SK-MEL-5 (cell line): ENCODE data around the gene FGF12. TPM values are rescaled to one million over a fixed set of nuclear protein-coding genes. Genes with fewer than 3 reads are reported as not detected.
"Not testable (repeated sequence)": the region's sequence is repeated elsewhere in the genome, so short reads cannot be mapped to it uniquely, and the experiment has no call there.

Experiments used
- DNase-seq: peaks from one replicate; pipeline ENCODE4 v3.0.0-alpha.2; 2016; ENCODE audit warnings: low read depth, low spot score
- in situ Hi-C: cut with HindIII; loops from 2 replicates; pipeline ENCODE4 v1.10.0; 2016; ENCODE audit warnings: low sequenced_read_pairs, high pct_unique_total_duplicates, low pct_unique_long_range_greater_than_20kb
- polyA plus RNA-seq, 2 experiments: library from polyadenylated mRNA; depleted of rRNA; stranded (reverse); fragments of >200 nt; gene quantifications; 2 replicates each; pipeline ENCODE4 v1.2.3, GENCODE V29; 2015
- total RNA-seq: library from RNA; depleted of rRNA; stranded (reverse); fragments of >200 nt; shearing (Covaris generic); gene quantifications from 2 replicates; pipeline ENCODE4 v1.2.3, GENCODE V29; 2014; rRNA removed

The FGF12 gene
- total RNA-seq = 21.8 and 32.5 TPM in 2 replicates
- polyA plus RNA-seq (2015; cell fraction: cytosol; rRNA removed) = 5.5 and 5.8 TPM in 2 replicates
- 0.53 and 3.1 TPM in 2 replicates for polyA plus RNA-seq (2015; cell fraction: nucleus; rRNA removed)

DNA sequence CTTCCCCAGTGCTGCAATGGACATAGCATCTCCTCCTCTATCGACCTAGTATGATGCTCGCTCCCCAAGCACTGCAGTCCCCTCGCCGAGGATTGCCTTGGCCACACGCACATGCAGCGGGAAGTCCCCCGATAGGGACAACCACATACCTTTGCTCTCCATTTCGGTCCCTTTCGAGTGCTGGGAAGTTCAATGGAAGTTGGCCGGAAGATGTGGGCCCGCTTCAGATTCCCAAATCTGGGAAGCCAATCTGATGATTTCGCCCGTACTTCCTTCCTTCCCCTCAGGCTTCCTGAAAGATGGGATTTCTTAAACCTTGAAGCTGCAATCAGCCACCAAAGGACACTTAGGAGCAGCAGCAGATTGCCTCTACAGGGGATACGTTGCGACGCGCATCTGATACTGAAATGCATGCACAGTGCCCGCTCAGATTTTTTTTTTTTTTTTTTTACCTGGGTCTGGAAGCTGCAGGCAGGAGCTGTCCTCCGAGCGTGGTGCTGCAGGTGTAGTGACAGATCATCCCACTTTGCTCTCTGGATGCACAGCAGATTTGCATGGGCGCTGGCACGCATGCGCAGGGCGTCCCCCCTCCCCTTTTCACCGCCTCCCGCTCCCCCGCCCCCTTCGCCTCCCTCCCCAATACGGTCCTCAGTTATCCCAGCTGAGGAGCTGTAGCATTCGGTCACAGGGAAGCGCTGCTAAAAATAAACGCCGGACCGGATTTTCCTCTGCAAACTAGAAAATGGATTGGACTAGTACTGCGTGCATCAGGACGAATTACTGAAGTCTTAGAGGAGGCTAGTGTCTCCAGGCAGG lies at the start of gene FGF12:
FGF12 (minus strand) TSS at position 510 of the 816 bp plus-strand sequence.
- peak; percentile 90 for DNase-seq
- in situ Hi-C loops = no loop called here

DNA sequence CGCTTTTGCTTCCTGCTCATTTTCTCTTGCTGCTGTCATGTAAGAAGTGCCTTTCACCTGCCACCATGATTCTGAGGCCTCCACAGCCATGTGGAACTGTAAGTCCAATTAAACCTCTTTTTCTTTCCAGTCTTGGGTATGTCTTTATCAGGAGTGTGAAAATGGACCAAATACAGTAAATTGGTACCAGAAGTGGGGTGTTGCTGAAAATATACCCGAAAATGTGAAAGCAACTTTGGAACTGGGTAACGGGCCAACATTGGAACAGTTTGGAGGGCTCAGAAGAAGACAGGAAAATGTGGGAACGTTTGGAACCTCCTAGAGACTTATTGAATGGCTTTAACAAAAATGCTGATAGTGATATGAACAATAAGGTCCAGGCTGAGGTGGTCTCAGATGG lies 47.0 kb upstream of the FGF12 start:
- DNase-seq, in situ Hi-C loops: not testable (repeated sequence)

DNA sequence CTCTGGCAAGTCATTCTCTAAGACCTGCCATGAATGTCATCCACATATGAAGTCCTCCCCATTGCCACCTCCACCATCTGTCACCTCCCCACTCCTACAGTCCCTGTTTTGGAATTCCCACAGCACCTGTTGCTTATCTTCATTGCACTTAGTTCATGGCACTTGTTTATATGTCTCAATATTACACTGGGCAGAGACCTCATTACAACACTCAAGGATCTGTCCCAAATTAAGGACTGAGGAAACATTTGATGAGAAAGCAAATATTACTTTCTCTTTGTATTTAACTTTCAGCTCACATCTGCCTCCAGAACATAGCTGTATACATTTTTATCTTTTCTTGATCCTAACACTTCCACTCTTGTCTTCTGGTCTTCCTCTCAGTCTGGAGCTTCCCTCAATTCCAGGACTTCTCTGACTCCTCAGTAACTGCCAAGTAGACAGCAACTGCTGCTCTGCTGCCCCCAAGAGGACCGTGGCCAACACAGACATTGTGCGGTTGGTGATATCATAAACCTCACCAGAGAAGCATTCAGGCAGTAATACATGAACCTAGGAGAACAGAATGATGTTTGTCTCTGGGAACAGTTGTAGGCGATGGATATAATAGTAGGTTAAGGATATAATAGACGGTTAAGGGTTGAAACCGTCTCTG lies 45.0 kb upstream of the FGF12 start:
- in situ Hi-C loops = no loop called here
- peak; percentile 91 for DNase-seq

DNA sequence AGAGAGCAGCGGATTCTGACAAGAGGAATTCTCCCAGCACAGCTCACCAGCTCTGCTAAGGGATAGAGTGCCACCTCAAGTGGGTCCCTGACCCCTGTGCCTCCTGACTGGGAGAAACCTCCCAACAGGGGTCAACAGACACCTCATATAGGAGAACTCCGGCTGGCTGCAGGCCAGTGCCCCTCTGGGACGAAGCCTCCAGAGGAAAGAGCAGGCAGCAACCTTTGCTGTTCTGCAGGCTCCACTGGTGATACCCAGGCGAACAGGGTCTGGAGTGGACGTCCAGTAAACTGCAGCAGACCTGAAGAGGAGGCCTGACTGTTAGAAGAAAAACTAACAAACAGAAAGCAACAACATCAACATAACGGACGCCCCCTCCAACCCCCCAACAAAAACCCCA lies 31.3 kb upstream of the FGF12 start:
- DNase-seq = no peak
- in situ Hi-C loops = no loop called here

DNA sequence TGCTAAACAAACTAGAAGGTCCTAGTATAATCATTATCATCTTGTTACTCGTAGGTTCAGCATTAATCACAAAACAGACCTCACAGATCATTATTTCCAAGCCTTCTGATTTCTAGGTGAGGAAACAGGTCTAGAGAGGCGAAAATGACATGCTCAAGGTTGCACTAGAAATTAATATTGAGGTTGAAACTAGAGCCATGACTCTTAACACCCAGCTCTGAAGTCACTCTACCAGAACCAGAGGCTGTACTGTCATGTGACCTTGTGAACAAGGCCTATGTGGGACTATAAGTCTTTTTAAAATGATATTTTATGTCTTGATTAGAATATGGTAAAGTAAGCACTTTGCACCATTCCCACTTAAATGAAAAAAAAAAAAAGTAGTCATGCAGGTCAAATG lies 23.8 kb upstream of the FGF12 start:
- no peak for DNase-seq
- in situ Hi-C loops = no loop called here

DNA sequence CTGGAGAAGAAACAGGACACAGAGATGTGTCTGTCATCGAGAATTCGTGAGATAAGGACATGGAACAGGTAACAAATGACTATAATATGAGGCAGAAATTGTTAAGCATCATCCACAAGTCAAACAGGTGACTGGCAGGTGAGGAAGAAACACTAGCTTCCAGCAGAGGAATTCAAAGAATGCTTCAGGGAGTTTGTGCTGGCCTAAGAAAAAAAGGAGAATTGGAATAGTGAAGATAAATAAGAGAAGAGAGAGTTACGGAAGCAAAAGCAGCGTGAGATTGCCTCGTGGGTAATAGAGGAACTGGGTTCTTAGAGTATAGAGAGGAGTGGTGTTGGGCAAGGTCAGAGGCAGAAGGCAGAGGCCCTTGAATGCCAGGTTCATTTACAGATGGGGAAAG lies 22.9 kb upstream of the FGF12 start:
- DNase-seq = no peak
- in situ Hi-C loops = no loop called here

DNA sequence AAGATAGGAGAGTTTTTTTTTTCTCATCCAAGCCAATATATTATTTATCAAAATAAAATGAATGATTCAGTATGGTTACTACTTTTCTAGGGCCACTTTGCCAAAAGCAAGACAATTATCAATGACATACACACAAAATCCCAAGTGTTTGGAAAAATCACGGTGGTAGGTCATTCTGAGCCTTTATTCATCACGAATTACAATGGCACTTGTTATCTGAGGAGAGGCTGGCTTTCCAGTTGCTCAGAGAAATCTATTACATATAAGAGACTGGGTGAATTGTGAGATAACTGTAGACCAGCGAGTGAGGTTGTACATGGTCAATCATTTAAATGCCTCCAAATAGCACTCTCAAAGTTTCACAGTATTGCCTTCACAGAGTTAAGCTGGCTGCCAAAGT lies 20.4 kb upstream of the FGF12 start:
- DNase-seq = peak; percentile 51
- in situ Hi-C loops = no loop called here

DNA sequence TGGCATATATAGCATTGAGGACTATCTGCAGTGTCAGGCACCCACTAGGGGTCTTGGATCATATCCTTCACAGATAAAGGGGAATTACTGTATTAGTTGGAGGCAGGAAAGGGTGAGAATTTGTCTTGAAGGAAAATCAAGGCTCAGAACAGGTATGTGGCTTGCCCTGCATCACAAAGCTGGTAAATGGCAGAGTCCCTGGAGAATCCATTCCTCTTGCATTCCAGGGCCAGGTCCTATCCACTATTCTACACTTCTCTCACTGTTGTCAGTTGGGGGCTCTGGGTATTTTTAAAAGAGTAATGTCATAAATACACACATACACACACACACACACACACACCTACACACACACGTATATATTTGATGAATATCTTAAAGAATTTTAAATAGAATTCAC lies 19.8 kb upstream of the FGF12 start:
- no peak for DNase-seq
- in situ Hi-C loops = no loop called here

DNA sequence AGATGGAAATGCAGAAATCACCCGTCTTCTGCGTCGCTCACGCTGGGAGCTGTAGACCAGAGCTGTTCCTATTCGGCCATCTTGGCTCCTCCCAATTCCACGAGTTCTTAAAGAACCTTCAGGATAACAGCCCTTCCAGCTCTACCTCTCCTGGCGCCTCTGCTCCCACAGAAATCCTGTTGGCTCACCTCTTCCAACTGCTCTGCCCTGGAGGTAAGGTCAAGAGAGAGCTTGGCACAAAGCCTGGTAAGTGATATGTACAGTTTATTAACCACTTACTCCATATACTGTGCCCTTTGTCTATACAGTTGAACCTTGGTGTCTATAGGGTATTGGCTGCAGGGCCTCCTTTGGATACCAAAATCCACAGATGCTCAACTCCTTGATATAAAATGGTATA lies 17.8 kb upstream of the FGF12 start:
- no peak for DNase-seq
- in situ Hi-C loops = no loop called here

DNA sequence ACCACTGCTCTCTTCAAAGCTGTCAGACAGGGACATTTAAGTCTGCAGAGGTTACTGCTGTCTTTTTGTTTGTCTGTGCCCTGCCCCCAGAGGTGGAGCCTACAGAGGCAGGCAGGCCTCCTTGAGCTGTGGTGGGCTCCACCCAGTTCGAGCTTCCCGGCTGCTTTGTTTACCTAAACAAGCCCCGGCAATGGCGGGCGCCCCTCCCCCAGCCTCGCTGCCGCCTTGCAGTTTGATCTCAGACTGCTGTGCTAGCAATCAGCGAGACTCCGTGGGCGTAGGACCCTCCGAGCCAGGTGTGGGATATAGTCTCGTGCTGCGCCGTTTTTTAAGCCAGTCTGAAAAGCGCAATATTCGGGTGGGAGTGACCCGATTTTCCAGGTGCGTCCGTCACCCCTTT lies 17.3 kb upstream of the FGF12 start:
- in situ Hi-C loops, DNase-seq: not testable (repeated sequence)

DNA sequence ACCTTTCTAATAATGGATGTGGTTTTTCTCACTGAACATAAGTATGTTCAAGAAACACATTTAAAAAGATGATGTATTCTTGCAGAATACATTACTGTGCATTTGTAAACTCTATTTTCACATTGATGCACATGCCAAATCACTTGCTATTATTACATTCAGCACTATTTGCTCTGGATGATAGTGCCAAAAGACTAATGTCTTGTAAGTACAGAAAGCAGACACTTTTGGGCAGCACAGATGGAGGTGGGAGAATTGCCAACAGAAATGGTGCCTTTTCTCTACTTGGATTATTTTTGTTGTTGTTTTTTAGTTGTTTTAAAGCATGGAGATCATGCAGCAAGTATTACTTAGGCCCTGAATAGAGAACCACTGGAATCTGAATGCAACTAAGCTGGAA lies 10.2 kb upstream of the FGF12 start:
- DNase-seq = no peak
- in situ Hi-C loops = no loop called here

DNA sequence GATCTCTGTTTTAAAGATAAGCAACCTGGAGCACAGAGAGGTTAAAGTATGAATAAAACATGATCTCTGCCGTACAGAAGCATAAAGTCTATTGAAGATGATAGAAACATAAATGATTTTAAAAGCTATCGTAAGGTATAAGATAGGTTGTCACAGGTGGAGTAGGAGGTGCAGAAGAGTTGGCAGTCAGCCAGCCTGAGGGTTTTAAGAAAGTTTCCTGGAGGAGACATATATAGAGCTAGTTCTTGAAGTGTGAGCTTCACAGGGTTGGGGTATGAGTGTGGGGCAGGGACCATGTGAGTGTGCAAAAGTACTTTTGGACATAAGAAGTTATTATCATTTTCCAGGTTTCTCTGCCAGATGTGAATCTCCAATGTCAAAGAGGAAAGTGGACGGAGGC lies 3.9 kb upstream of the FGF12 start:
- in situ Hi-C loops = no loop called here

DNA sequence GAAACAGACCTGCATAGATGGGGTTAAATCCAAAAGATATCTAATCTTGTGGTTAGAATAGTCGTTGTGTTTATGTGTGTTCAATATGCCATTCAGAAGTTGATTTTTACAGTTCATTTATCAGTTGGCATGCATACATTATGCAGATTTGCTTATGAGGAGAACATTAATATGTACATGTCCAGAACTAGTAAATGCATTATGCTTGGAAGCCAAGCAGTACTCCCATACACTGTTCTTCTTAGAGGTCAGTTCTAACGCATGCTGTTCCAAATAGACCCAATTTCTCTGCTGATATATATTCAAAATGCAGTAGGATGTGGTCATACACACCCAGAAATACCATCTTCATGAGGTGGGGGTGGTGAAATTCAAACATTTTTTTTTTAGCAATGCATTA lies 956 bp downstream of the FGF12 start:
- DNase-seq = no peak
- in situ Hi-C loops = no loop called here

More for the DNA sequence above, 3.9 kb upstream of the FGF12 start:
- DNase-seq = no peak

DNA sequence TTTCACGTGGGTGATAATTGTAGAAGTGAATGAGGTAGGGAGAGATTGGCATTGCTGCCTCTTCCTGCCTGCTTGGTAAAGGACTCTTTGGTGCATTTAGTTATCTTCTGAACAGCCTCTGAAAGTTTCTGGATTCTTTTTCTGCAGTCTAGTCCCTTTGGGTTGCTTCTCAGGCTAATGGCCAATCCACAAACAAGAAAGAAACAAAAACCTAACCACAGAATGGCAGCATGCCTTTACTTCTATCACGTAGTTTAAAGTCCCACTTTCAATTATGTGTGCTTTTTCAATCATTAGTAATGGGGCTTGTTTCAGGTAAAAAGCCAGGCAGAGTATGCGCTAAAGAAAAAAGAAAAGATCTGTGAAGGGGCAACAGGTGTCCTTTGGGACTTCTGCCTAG lies 7.4 kb downstream of the FGF12 start:
- no peak for DNase-seq
- in situ Hi-C loops = no loop called here

DNA sequence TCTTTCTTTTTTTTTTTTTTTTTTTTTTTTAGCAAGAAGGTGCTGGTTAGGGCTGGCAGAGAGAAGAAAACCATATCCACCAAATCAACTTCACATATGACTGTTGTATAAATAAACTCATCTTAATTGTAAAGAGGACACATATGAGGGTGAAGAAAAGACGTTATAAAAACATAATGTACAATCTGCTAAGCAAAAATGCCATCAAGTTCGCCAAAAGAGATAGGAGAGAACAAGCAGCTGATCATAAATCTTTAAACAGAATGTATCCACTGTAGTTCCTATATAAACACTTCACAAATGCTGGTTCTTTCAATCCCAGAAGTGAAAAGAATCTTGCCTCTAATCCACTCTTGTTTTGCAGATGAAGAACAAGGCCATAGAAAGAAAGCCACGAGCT lies 9.2 kb downstream of the FGF12 start:
- DNase-seq = no peak
- in situ Hi-C loops = no loop called here

DNA sequence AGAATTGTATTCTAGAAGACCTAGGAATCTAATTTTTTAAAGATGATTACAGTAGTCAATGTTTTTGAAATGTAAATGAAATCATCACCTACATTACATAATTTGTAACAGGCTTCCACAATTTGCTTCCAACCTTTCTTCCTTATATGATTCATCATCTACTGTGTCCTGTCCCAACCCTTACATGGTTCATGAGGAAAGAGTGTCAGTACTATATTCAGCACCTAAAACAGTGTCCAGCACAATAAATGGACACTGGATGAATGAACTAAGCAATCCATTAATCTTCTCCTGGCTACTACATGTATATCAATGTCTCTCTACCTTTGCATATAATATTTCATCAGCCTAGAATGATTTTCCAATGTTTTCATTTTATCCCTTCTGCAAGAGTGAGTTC lies 12.2 kb downstream of the FGF12 start:
- in situ Hi-C loops = no loop called here

DNA sequence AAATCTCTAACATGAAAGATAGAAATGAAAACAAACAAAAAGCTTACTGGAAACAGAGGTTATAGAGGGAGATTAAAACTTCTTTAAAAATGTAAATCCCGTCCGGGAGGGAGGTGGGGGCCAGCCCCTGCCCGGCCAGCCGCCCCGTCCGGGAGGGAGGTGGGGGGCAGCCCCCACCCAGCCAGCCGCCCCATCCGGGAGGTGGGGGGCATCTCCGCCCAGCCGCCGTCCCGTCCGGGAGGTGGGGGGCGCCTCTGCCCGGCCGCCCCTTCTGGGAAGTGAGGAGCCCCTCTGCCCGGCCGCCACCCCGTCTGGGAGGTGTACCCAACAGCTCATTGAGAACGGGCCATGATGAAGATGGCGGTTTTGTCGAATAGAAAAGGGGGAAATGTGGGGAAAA lies 16.2 kb downstream of the FGF12 start:
- in situ Hi-C loops, DNase-seq: not testable (repeated sequence)

More for the DNA sequence above, 12.2 kb downstream of the FGF12 start:
- DNase-seq = no peak

DNA sequence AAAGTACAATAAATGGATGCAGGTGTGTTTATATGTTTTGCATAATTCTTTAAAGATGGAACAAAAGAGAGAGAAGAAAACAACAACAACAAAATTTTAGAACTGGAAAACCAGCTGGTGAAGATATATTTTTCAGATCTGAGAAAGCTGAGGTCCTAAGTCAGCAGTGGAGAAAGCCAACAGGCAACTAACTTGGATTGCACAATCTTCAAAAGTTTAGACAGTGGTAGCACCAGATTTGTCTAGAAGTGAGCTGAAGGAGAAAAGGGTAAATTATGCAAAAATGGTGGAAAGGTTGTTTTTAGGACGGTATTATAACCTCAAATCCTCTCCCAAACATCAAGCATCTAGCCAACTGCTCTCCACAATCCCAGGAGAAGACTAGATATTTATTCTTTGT lies 17.0 kb downstream of the FGF12 start:
- DNase-seq = no peak
- in situ Hi-C loops = no loop called here

DNA sequence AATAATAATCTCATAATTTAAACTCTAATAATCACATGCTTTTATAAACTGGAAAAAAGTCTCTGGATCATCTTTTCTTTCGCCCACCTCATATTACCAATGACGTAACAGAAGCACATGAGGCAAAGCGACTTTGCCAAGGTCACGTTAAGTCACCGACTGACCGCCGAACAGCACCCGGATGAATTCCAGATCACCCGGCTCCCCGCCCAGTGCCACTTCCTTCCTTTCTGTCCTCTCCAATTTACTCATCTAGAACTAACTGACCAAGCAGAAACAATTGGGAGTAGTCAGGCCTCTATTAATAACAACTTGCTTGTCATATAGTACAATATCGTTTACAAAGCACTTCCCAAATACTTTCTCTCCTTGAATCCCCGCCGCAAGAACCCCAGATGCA lies 21.1 kb downstream of the FGF12 start:
- no peak for DNase-seq
- in situ Hi-C loops = no loop called here
